ENCODE data around the gene PCDHGA9. TPM values are rescaled to one million over a fixed set of nuclear protein-coding genes. Genes with fewer than 3 reads are reported as not detected.

Gene PCDHGA9
- total RNA-seq, 2 donors from 2014 or later, result 3.9 to 7.7 TPM

DNA sequence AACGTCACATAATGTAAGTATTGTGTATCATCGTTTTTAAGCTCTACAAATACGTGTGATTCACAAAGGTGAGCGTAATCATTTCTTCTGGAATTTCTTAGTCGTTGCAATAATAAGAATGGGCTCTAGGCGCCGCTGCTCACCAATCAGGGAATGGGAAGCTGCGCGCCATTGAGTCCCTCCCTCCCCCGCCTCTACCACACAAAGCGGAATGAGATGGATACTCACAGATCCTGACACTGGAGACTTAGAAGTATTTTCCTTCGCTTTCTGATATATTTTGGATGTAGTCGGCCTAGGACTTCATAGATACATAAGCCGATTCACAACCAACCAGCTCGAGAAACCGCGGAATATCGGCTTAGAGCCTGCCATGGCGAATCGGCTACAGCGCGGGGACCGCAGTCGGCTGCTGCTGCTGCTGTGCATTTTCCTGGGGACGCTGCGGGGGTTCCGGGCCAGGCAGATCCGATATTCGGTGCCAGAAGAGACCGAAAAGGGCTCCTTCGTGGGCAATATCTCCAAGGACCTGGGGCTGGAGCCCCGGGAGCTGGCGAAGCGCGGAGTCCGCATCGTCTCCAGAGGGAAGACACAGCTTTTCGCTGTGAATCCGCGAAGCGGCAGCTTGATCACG is 18.4 kb downstream of the PCDHGA9 start, which contains the start of gene PCDHGA11:
Gene PCDHGA11, plus strand, starts transcription at position 197 of the 634 bp plus-strand sequence. Its CDS starts 177 bp downstream, at position 374.
- intact Hi-C loops (cut with DNase I), result no loop called here
- no peak for DNase-seq (ENCODE audit: low spot score)
- H3K4me3 ChIP-seq, result no peak within 1 kb of the TSS
- H3K27ac ChIP-seq, result no peak within 1 kb of the TSS
- H3K27me3 ChIP-seq (replicated peaks; ENCODE audit: insufficient read depth), result no peaks in the 10 kb centered on the region
- TF ChIP-seq POLR2AphosphoS5 (IDR thresholded peaks at IDR 0.05) (no peak), POLR2A (IDR thresholded peaks at IDR 0.05) (no peak)
- TF ChIP-seq, protein P1, sequence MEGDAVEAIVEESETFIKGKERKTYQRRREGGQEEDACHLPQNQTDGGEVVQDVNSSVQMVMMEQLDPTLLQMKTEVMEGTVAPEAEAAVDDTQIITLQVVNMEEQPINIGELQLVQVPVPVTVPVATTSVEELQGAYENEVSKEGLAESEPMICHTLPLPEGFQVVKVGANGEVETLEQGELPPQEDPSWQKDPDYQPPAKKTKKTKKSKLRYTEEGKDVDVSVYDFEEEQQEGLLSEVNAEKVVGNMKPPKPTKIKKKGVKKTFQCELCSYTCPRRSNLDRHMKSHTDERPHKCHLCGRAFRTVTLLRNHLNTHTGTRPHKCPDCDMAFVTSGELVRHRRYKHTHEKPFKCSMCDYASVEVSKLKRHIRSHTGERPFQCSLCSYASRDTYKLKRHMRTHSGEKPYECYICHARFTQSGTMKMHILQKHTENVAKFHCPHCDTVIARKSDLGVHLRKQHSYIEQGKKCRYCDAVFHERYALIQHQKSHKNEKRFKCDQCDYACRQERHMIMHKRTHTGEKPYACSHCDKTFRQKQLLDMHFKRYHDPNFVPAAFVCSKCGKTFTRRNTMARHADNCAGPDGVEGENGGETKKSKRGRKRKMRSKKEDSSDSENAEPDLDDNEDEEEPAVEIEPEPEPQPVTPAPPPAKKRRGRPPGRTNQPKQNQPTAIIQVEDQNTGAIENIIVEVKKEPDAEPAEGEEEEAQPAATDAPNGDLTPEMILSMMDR (IDR thresholded peaks at IDR 0.05), result peak in 3 of 4 experiments; percentile 25 to 49 (median 43)
- H3K9me3 ChIP-seq, result no peaks in the 10 kb centered on the region
- H3K4me1 ChIP-seq (replicated peaks), result no peaks in the 10 kb centered on the region
- WGBS, result 10% methylated on average over 42 of the region's 42 CpGs
- no peaks in the 10 kb centered on the region for H3K36me3 ChIP-seq

DNA sequence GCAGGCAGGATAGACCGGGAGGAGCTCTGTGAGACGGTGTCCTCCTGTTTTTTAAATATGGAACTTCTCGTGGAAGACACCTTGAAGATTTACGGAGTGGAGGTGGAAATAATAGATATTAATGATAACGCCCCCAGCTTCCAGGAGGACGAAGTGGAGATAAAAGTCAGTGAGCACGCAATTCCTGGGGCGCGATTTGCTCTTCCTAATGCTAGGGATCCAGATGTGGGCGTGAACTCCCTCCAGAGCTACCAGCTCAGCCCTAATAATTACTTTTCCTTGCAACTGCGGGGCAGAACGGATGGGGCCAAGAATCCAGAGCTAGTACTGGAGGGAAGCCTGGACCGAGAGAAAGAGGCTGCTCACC is 18.9 kb downstream of the PCDHGA9 start:
- no peak overlapping the region for H3K27ac ChIP-seq
- 12% methylated on average over 13 of the region's 13 CpGs for WGBS
- H3K4me3 ChIP-seq, result no peak overlapping the region
- no peaks in the 10 kb centered on the region for H3K36me3 ChIP-seq
- no peaks in the 10 kb centered on the region for H3K9me3 ChIP-seq
- no peak for DNase-seq (ENCODE audit: low spot score)
- no peaks in the 10 kb centered on the region for H3K4me1 ChIP-seq (replicated peaks)
- H3K27me3 ChIP-seq (replicated peaks; ENCODE audit: insufficient read depth), result no peaks in the 10 kb centered on the region
- intact Hi-C loops (cut with DNase I), result no loop called here
- TF ChIP-seq POLR2A (IDR thresholded peaks at IDR 0.05) (no peak), POLR2AphosphoS5 (IDR thresholded peaks at IDR 0.05) (no peak)
- TF ChIP-seq, protein P1 (IDR thresholded peaks at IDR 0.05), result no peak

DNA sequence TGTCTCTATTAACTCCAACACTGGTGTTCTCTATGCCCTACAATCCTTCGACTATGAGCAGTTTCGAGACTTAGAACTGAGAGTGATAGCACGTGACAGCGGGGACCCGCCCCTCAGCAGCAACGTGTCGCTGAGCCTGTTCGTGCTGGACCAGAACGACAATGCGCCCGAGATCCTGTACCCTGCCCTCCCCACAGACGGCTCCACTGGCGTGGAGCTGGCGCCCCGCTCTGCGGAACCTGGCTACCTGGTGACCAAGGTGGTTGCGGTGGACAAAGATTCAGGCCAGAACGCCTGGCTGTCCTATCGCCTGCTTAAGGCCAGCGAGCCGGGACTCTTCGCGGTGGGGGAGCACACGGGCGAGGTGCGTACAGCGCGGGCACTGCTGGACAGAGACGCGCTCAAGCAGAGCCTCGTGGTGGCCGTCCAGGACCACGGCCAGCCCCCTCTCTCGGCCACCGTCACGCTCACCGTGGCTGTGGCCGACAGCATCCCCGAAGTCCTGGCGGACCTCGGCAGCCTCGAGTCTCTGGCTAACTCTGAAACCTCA is 20.2 kb downstream of the PCDHGA9 start:
- WGBS, result 21% methylated on average over 42 of the region's 42 CpGs
- intact Hi-C loops (cut with DNase I), result no loop called here
- no peak overlapping the region for H3K4me3 ChIP-seq
- peaks cover 5% of the 10 kb centered on the region for H3K9me3 ChIP-seq
- no peaks in the 10 kb centered on the region for H3K27me3 ChIP-seq (replicated peaks; ENCODE audit: insufficient read depth)
- TF ChIP-seq, protein P1 (IDR thresholded peaks at IDR 0.05), result no peak
- no peak for TF ChIP-seq POLR2A (IDR thresholded peaks at IDR 0.05)
- no peak for TF ChIP-seq POLR2AphosphoS5 (IDR thresholded peaks at IDR 0.05)
- DNase-seq (ENCODE audit: low spot score), result no peak
- no peaks in the 10 kb centered on the region for H3K36me3 ChIP-seq
- no peaks in the 10 kb centered on the region for H3K4me1 ChIP-seq (replicated peaks)
- H3K27ac ChIP-seq, result no peak overlapping the region

DNA sequence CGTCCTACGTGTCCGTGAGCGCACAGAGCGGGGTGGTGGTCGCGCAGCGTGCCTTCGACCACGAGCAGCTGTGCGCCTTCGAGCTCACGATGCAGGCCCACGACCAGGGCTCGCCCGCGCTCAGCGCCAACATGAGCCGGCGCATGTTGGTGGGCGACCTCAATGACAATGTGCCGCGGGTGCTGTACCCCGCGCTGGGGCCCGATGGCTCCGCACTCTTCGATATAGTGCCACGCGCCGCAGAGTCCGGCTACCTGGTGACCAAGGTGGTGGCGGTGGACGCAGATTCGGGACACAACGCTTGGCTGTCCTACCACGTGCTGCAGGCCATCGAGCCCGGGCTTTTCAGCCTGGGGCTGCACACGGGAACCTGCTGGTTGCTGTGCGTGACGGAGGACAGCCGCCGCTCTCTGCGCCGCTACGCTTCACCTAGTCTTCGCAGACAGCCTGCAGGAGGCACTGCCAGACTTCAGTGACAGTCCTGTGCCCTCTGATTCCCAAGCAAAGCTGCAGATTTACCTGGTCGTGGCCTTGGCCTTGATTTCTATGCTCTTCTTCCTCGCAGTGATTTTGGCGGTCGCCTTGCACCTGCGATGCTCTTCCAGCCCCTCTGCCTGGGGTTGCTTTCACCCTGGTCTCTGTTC is 25.3 kb downstream of the PCDHGA9 start:
- 34% methylated on average over 34 of the region's 53 CpGs for WGBS
- Histone ChIP-seq H3K4me1 (replicated peaks) (no peaks in the 10 kb centered on the region), H3K36me3 (no peaks in the 10 kb centered on the region), H3K27me3 (replicated peaks; ENCODE audit: insufficient read depth) (no peaks in the 10 kb centered on the region), H3K4me3 (no peak overlapping the region), H3K27ac (no peak overlapping the region), H3K9me3 (peaks cover 9% of the 10 kb centered on the region)
- TF ChIP-seq POLR2A (IDR thresholded peaks at IDR 0.05) (no peak), POLR2AphosphoS5 (IDR thresholded peaks at IDR 0.05) (no peak)
- TF ChIP-seq, protein P1 (IDR thresholded peaks at IDR 0.05), result no peak
- no peak for DNase-seq (ENCODE audit: low spot score)
- intact Hi-C loops (cut with DNase I), result no loop called here
